ENCODE results near the gene ZC3H14. TPM values are rescaled to one million over a fixed set of nuclear protein-coding genes. Genes with fewer than 3 reads are reported as not detected.

The ZC3H14 gene
- total RNA-seq, 4 donors from 2014 or later: 88.5 to 112 (median 104) TPM

GRCh38 chr14:88556581-88556980 is 6.3 kb upstream of the ZC3H14 start:
- TF ChIP-seq CTCF (IDR thresholded peaks at IDR 0.05): no peak
- TF ChIP-seq POLR2A (IDR thresholded peaks at IDR 0.05): no peak
- Histone ChIP-seq H3K4me3 (replicated peaks in 1 of 3) (no peak overlapping the region), H3K9me3 (no peaks in the 10 kb centered on the region), H3K27me3 (no peaks in the 10 kb centered on the region), H3K36me3 (no peaks in the 10 kb centered on the region), H3K27ac (peak overlapping the region in 1 of 3 donors; percentile 16), H3K4me1 (peaks cover 0 to 12% of the 10 kb centered on the region in 2 donors)
- DNase-seq: no peak
- WGBS, 2 donors: 59 to 61% methylated on average over 3 of the region's 3 CpGs
- intact Hi-C loops (cut with DNase I): loop anchor here (10.0 kb wide), 1 partner anchor 172 kb away; the partner anchor contains the start of gene SPATA7

- no peaks in the 10 kb centered on the region for H3K9me3 ChIP-seq
- H3K27ac ChIP-seq: peak overlapping the region in 2 of 3 donors; percentile 13 to 33
- intact Hi-C loops (cut with DNase I): loop anchor here (5.0 to 10.0 kb wide), 2 partner anchors 68 to 175 kb away; partner anchors contain the start of gene SPATA7
- no peak overlapping the region for H3K4me3 ChIP-seq (replicated peaks in 1 of 3)
- TF ChIP-seq CTCF (IDR thresholded peaks at IDR 0.05) (peak; percentile 26 to 75 (median 64)), POLR2A (IDR thresholded peaks at IDR 0.05) (no peak)
- 9% methylated on average over 1 of the region's 1 CpG for WGBS, 2 donors
- H3K4me1 ChIP-seq: peaks cover 11 to 12% of the 10 kb centered on the region in 2 donors
- no peaks in the 10 kb centered on the region for H3K36me3 ChIP-seq
- peak; percentile 50 to 53 for DNase-seq
- H3K27me3 ChIP-seq: no peaks in the 10 kb centered on the region
Observed at GRCh38 chr14:88559852-88560251, 3.0 kb upstream of the ZC3H14 start.

GRCh38 chr14:88562532-88562830 is 356 bp upstream of the ZC3H14 start:
- intact Hi-C loops (cut with DNase I): loop anchor here (5.0 kb wide), 1 partner anchor 70 kb away; no protein-coding TSS in a partner anchor
- Histone ChIP-seq H3K4me3 (replicated peaks in 1 of 3) (peak overlapping the region in 2 of 3 donors; percentile 83 to 96), H3K36me3 (no peaks in the 10 kb centered on the region), H3K9me3 (no peaks in the 10 kb centered on the region), H3K27ac (peak overlapping the region in 2 of 3 donors; percentile 95 to 98), H3K27me3 (no peaks in the 10 kb centered on the region), H3K4me1 (peaks cover 11 to 12% of the 10 kb centered on the region in 2 donors)
- no peak for DNase-seq
- no peak for TF ChIP-seq CTCF (IDR thresholded peaks at IDR 0.05)
- no peak for TF ChIP-seq POLR2A (IDR thresholded peaks at IDR 0.05)
- 21 to 31% methylated on average over 5 of the region's 5 CpGs for WGBS, 2 donors

- Histone ChIP-seq H3K27ac (peak overlapping the region in 2 of 3 donors; percentile 95 to 98), H3K4me3 (replicated peaks in 1 of 3) (peak overlapping the region; percentile 83 to 96 (median 96)), H3K4me1 (peaks cover 11 to 12% of the 10 kb centered on the region in 2 donors), H3K9me3 (no peaks in the 10 kb centered on the region), H3K27me3 (no peaks in the 10 kb centered on the region), H3K36me3 (peaks cover 12 to 14% of the 10 kb centered on the region in 2 donors)
- 29 to 32% methylated on average over 7 of the region's 7 CpGs for WGBS, 2 donors
- TF ChIP-seq POLR2A (IDR thresholded peaks at IDR 0.05) (no peak), CTCF (IDR thresholded peaks at IDR 0.05) (no peak)
- no peak for DNase-seq
- intact Hi-C loops (cut with DNase I): loop anchor here (5.0 kb wide), 1 partner anchor 72 kb away; no protein-coding TSS in a partner anchor
Observed at GRCh38 chr14:88563845-88564244, 1.0 kb downstream of the ZC3H14 start.

- no peaks in the 10 kb centered on the region for H3K27me3 ChIP-seq
- no peak for TF ChIP-seq CTCF (IDR thresholded peaks at IDR 0.05)
- TF ChIP-seq POLR2A (IDR thresholded peaks at IDR 0.05): no peak
Observed at GRCh38 chr14:88565427-88565826, 2.6 kb downstream of the ZC3H14 start.

More at GRCh38 chr14:88565427-88565826, 2.6 kb downstream of the ZC3H14 start:
- Histone ChIP-seq H3K9me3 (no peaks in the 10 kb centered on the region), H3K4me1 (peaks cover 11 to 12% of the 10 kb centered on the region in 2 donors), H3K36me3 (peaks cover 20 to 23% of the 10 kb centered on the region in 2 donors), H3K4me3 (replicated peaks in 1 of 3) (no peak overlapping the region), H3K27ac (no peak overlapping the region)
- no peak for DNase-seq
- WGBS, 2 donors: 94 to 95% methylated on average over 5 of the region's 5 CpGs
- intact Hi-C loops (cut with DNase I): no loop called here
